K562 (cell line): ENCODE results near the gene MUC5AC. TPM values are rescaled to one million over a fixed set of nuclear protein-coding genes. Genes with fewer than 3 reads are reported as not detected.

Source experiments
- ATAC-seq: fragments of 200-7000 bp; cut with Tn5 transposase; 3 replicates; pipeline ENCODE4 v1.9.1; 2020; ENCODE audit warnings: moderate library complexity
- BruUV-seq: library from RNA; stranded (reverse); fragments of 400-500 nt; replicated peaks from 2 replicates; lab custom pipeline; 2021; lab: Mats Ljungman, UMichigan
- CTCF ChIA-PET: fragments of 300-600 bp; formaldehyde crosslinking; extraction: SDS; loops from one replicate; lab custom pipeline; 2021; ENCODE audit warnings: low intra/inter-chr PET ratio; lab: Yijun Ruan, JAX
- POLR2A ChIA-PET: fragments of 300-600, 350-650 bp; sonication (Branson Sonifier 250); formaldehyde crosslinking; extraction: SDS; loops from one replicate; lab custom pipeline; 2021; ENCODE audit warnings: antibody characterized with exemption, inconsistent platforms; lab: Yijun Ruan, JAX
- DNase-seq, 4 experiments: peaks; one replicate each; pipeline versions ENCODE4 v3.0.0 to v3.0.0-alpha.2; 2011 to 2018; ENCODE audit warnings: low spot score in 3 of 4, mixed read lengths in 3 of 4; ENCODE audit errors: extremely low read depth in 1 of 4
- FAIRE-seq: peaks from 2 replicates; lab custom pipeline; 2011; peaks lifted over from hg19 to GRCh38; lab: Jason Lieb, UNC
- H2AFZ ChIP-seq: 2 replicates; pipeline ENCODE4 v1.6.0; 2011; ENCODE audit warnings: low read depth, low read length, control low read depth, inconsistent platforms
- H3K27ac ChIP-seq: fragments of 200-600 bp; 3 replicates; pipeline ENCODE4 v1.8.0; 2011; ENCODE audit warnings: low read depth, mild to moderate bottlenecking, control low read depth, inconsistent platforms, low read length, moderate library complexity, mixed read lengths; ENCODE audit errors: extremely low read depth
- H3K27me3 ChIP-seq, 2 experiments: fragments of 300-600 bp in 1 of 2; 2 replicates in 1 of 2; 3 replicates in 1 of 2; pipeline versions ENCODE4 v1.6.0 to v1.8.0; 2011; ENCODE audit warnings: inconsistent platforms in 2 of 2, low read length in 2 of 2, mild to moderate bottlenecking in 1 of 2, mixed read lengths in 1 of 2, moderate library complexity in 1 of 2; ENCODE audit not compliant: control insufficient read depth in 2 of 2, insufficient read depth in 2 of 2
- H3K36me3 ChIP-seq: fragments of 300-600 bp; 3 replicates; pipeline ENCODE4 v1.8.0; 2011; ENCODE audit warnings: mild to moderate bottlenecking, low read length, inconsistent platforms; ENCODE audit not compliant: control insufficient read depth, insufficient read depth
- H3K4me1 ChIP-seq, 2 experiments: fragments of 200-600 bp in 1 of 2; replicated peaks in 1 of 2; 2 replicates in 1 of 2; 3 replicates in 1 of 2; pipeline versions ENCODE4 v1.5.1 to v1.8.0; 2011; ENCODE audit warnings: inconsistent platforms in 2 of 2, low read length in 2 of 2, mild to moderate bottlenecking in 1 of 2, mixed read lengths in 1 of 2, moderate library complexity in 1 of 2; ENCODE audit not compliant: control insufficient read depth in 2 of 2, insufficient read depth in 2 of 2
- H3K4me2 ChIP-seq: 2 replicates; pipeline ENCODE4 v1.6.1; 2011; ENCODE audit warnings: low read length, control low read depth, inconsistent platforms, mixed read lengths; ENCODE audit not compliant: insufficient read depth
- H3K4me3 ChIP-seq: fragments of 200-600 bp; sonication (generic), shearing (Covaris generic); 2 replicates; pipeline ENCODE4 v1.5.1; 2016; ENCODE audit warnings: control low read depth, inconsistent platforms
- H3K79me2 ChIP-seq: fragments of 200-600 bp; 3 replicates; pipeline ENCODE4 v1.8.0; 2011; ENCODE audit warnings: low read length, inconsistent platforms; ENCODE audit not compliant: control insufficient read depth, insufficient read depth
- H3K9ac ChIP-seq, 2 experiments: 2 replicates each; pipeline versions ENCODE4 v1.6.0 to v1.6.1; 2011; ENCODE audit warnings: low read depth in 2 of 2, low read length in 2 of 2, control low read depth in 1 of 2, inconsistent platforms in 1 of 2, mild to moderate bottlenecking in 1 of 2, mixed read lengths in 1 of 2; ENCODE audit not compliant: insufficient read depth in 1 of 2
- H3K9me1 ChIP-seq: one replicate; pipeline ENCODE4 v1.6.0; 2011; ENCODE audit warnings: inconsistent platforms, mild to moderate bottlenecking, low read length, moderate library complexity; ENCODE audit not compliant: control insufficient read depth, insufficient read depth
- H3K9me3 ChIP-seq: replicated peaks from 2 replicates; pipeline ENCODE4 v1.5.1; 2011; ENCODE audit warnings: low read depth, low read length, inconsistent platforms; ENCODE audit not compliant: control insufficient read depth, insufficient read depth
- H4K20me1 ChIP-seq: replicated peaks from 2 replicates; pipeline ENCODE4 v1.6.1; 2011; ENCODE audit warnings: low read length, inconsistent platforms, mixed read lengths; ENCODE audit not compliant: control insufficient read depth, insufficient read depth
- ATF6 ChIP-seq: sonication (generic); formaldehyde crosslinking; IDR thresholded peaks from 2 replicates; pipeline ENCODE4 v1.4.0; 2020; ENCODE audit warnings: mild to moderate bottlenecking, missing genetic modification reagents
- CEBPZ ChIP-seq: fragments of 150-350 bp; IDR thresholded peaks from 2 replicates; pipeline ENCODE4 v1.6.1; 2014; ENCODE audit warnings: low read depth, mild to moderate bottlenecking, low read length, borderline replicate concordance
- CTCFL ChIP-seq: IDR thresholded peaks from 2 replicates; pipeline ENCODE4 v1.6.1; 2011; ENCODE audit warnings: borderline replicate concordance, low read depth, mild to moderate bottlenecking, moderate library complexity, low read length; ENCODE audit not compliant: insufficient read depth, poor library complexity, severe bottlenecking
- E2F5 ChIP-seq: sonication (generic); formaldehyde crosslinking; IDR thresholded peaks from 2 replicates; pipeline ENCODE4 v1.8.0; 2022; ENCODE audit warnings: mild to moderate bottlenecking, missing genetic modification reagents
- HNRNPL ChIP-seq: fragments of 200-400 bp; formaldehyde crosslinking; IDR thresholded peaks from 2 replicates; pipeline ENCODE4 v1.6.1; 2017; ENCODE audit warnings: low read depth, mild to moderate bottlenecking, low read length
- HNRNPUL1 ChIP-seq: fragments of 200-400 bp; formaldehyde crosslinking; IDR thresholded peaks from 2 replicates; pipeline ENCODE4 v1.6.1; 2017; ENCODE audit warnings: low read length
- IFI16 ChIP-seq: fragments of 250-450 bp; sonication (Bioruptor Pico); IDR thresholded peaks from 2 replicates; pipeline ENCODE4 v2.1.2; 2022; ENCODE audit warnings: mild to moderate bottlenecking, inconsistent platforms
- SMAD2 ChIP-seq: fragments of 150-350 bp; IDR thresholded peaks from 2 replicates; pipeline ENCODE4 v1.6.1; 2014; ENCODE audit warnings: low read depth, mild to moderate bottlenecking, low read length
- TAF7 ChIP-seq: fragments of 450-650 bp; IDR thresholded peaks from 2 replicates; pipeline ENCODE4 v1.6.1; 2016; ENCODE audit warnings: missing genetic modification characterization, missing compliant biosample characterization
- WGBS: fragments of 100-300 bp; shearing (Covaris generic); methylation state at CpG from one replicate; pipeline ENCODE4 v1.1.6; 2016; ENCODE audit warnings: low coverage, mixed read lengths; ENCODE audit not compliant: insufficient coverage; ENCODE audit errors: missing lambda C conversion rate; 5-methylcytosine and 5-hydroxymethylcytosine counted together
- in situ Hi-C: fragments of 300-500 bp; cut with MboI; formaldehyde crosslinking; loops from 4 replicates; pipeline ENCODE4 v1.15.0; 2018; ENCODE audit warnings: inconsistent platforms, mixed read lengths
- intact Hi-C: fragments of 100-400 bp; cut with micrococcal nuclease; formaldehyde crosslinking; loops from 2 replicates; pipeline ENCODE4 v1.14.2; 2022
- polyA plus RNA-seq, 8 experiments: library from polyadenylated mRNA; depleted of rRNA in 4 of 8; stranded (reverse) in 5 of 8; unstranded in 3 of 8; fragments of >200 nt; fragmentation: Nextera tagmentation in 2 of 8; fragmentation: Illumina TruSeq in 1 of 8; extraction: Ambion mirVana in 2 of 8; extraction: Trizol in 1 of 8; gene quantifications; 2 replicates each; pipeline versions ENCODE4 v1.2.1 to v1.2.3, GENCODE V29; 2011 to 2014; ENCODE audit warnings: inconsistent platforms in 1 of 8, missing spikeins in 1 of 8
- total RNA-seq, 7 experiments: library from RNA; depleted of rRNA in 6 of 7; stranded (reverse); fragments of >200 nt in 6 of 7; fragmentation: Illumina TruSeq in 2 of 7; extraction: Trizol in 2 of 7; gene quantifications; 2 replicates each; pipeline versions ENCODE4 v1.2.1 to v1.2.3, GENCODE V29; 2011 to 2021; ENCODE audit warnings: low replicate concordance in 1 of 7

The MUC5AC gene
- total and polyA plus RNA-seq, 9 of the 15 experiments (the other 6 are each of a cell fraction or from before 2014, with no cell fraction given): not detected

GRCh38 chr11:1227551-1228100 is 69.9 kb downstream of the MUC5AC start (continued):
- no peak for TF ChIP-seq CEBPZ
- TF ChIP-seq ATF6 (CRISPR knock-in tag): no peak

GRCh38 chr11:1228101-1228821 is 70.5 kb downstream of the MUC5AC start:
- no peak overlapping the region for H2AFZ ChIP-seq
- in situ Hi-C loops: no loop called here
- FAIRE-seq (no peak), DNase-seq (peak in 1 of 4 experiments; percentile 26), ATAC-seq (no peak)
- H3K79me2 ChIP-seq: no peaks in the 10 kb centered on the region
- no peak overlapping the region for H3K4me2 ChIP-seq
- 20% methylated on average over 22 of the region's 31 CpGs for WGBS
- 0 out of 2 replicates have a peak, but pooled peaks cover 6% of the 10 kb centered on the region for H4K20me1 ChIP-seq
- ChIA-PET CTCF (no interaction called here), POLR2A (no interaction called here)
- no peak overlapping the region for H3K4me3 ChIP-seq
- peaks cover 0 to 49% of the 10 kb centered on the region in 2 experiments; a peak in 2 of 5 replicates for H3K27me3 ChIP-seq
- intact Hi-C loops: no loop called here
- peaks cover 0 to 78% of the 10 kb centered on the region in 2 experiments; a peak in 2 of 5 replicates for H3K4me1 ChIP-seq
- H3K36me3 ChIP-seq: no peaks in the 10 kb centered on the region
- H3K9me1 ChIP-seq: peaks cover 2% of the 10 kb centered on the region
- H3K27ac ChIP-seq: no peak overlapping the region
- H3K9ac ChIP-seq: no peak overlapping the region
- TF ChIP-seq HNRNPUL1 (no peak), HNRNPL (peak; percentile 19; the same call in 1 of the 2 replicates), SMAD2 (no peak), E2F5 (CRISPR knock-in tag) (no peak), CTCFL (no peak), TAF7 (no peak), IFI16 (CRISPR knock-in tag) (no peak)
- H3K9me3 ChIP-seq: no peaks in the 10 kb centered on the region
- no TSS peak for BruUV-seq
